GM19043 (cell line): ENCODE measurements around the gene EML4.
A peak's percentile ranks its signal among the peaks of the same experiment; 100 is the strongest.
"Not testable (repeated sequence)": the region's sequence is repeated elsewhere in the genome, so short reads cannot be mapped to it uniquely, and the experiment has no call there.

ENCODE experiments used
- ATAC-seq: cut with Tn5 transposase; IDR thresholded peaks from one replicate; pipeline ENCODE4 v1.9.1; 2021; ENCODE audit warnings: low read depth; ENCODE audit not compliant: unreplicated experiment

Gene EML4

GRCh38 chr2:42248846-42249245 lies 79.7 kb downstream of the EML4 start:
- ATAC-seq = no peak

GRCh38 chr2:42249284-42249683 lies 80.1 kb downstream of the EML4 start:
- ATAC-seq = no peak

GRCh38 chr2:42249887-42250286 lies 80.7 kb downstream of the EML4 start:
- ATAC-seq = no peak

- no peak for ATAC-seq
These were observed 81.8 kb downstream of the EML4 start for GRCh38 chr2:42250925-42251324.

DNA sequence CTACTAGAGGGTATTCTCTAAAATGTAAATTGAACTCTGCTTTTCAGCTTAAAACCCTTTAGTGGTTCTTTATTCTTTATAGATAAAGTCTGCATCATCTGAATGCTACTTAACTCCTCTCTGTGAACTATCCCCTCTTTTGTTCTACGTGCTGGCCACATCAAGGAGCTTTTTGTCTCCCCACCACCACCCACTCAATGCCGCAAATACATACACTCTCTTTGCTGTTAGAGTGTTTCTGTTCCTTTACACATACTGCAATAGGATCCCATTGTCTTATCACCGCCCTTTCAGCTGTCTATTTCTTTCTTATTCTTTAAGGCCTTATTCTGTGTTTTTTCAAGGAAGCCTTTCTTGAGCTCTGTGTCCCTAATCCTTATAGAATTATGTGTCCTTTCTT lies 83.3 kb downstream of the EML4 start:
- ATAC-seq = no peak

- no peak for ATAC-seq
These were observed 85.2 kb downstream of the EML4 start for GRCh38 chr2:42254186-42254895.

DNA sequence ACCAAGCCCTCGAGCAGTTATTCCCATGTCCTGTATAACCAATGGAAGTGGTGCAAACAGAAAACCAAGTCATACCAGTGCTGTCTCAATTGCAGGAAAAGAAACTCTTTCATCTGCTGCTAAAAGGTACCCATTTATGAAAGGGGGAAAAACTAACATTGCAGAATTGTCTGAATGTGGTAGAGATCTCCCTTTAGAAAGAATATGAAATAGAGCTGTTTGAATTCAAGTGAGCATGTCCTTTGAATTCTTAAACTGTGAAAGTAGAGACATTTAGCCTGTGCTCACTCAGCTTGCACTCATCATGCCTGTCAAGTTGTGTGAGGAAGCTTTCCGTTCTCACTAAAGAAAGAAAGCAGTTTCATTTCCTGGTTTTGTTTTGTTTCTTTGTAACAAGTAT lies 87.4 kb downstream of the EML4 start:
- ATAC-seq = peak; percentile 80

DNA sequence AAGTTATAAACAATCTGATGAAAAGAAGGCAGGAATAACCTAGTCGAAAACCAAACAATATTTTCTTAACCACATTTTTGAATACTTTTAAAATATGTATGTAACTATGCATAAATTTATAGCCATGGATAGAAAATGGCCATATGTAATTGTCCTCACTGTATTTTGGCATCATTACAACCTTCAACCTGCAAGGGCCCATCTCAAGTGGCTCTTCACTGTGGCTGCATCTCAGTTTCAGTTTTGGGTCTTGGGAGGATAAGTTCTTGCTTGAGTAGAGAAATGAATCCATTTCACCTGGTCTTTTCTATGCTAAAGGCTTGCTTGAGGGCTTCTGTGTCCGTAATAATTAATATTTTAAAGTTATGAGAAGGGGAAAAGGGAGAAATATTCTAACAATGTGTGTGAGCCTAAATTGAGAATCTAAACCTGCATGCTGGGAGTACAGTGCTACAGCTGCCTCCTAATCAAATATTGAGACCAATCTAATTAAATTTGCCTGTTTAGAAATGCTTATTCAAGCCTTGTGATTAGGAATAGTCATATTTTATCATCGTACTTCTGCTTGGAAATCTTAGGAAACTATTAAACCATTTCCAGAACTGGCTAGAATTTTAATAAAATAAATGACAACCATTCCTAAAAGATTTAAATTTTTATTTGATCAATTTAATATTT lies 92.5 kb downstream of the EML4 start:
- no peak for ATAC-seq

DNA sequence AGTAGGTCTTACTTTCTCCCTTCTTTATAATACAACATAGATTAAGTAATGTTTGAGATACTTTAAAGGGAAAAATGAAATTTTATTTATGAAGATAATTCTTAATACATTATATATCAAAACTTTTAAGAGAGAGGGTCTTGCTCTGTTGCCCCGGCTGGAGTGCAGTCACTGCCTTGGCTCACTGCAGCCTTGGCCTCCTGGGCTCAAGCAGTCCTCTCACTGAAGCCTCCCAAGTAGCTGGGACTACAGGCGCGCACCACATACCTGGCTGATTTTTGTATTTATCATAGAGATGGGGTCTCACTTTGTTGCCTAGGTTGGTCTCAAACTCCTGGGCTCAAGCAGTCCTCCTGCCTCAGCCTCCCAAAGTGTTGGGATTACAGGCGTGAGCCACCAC lies 97.1 kb downstream of the EML4 start:
- ATAC-seq = no peak

DNA sequence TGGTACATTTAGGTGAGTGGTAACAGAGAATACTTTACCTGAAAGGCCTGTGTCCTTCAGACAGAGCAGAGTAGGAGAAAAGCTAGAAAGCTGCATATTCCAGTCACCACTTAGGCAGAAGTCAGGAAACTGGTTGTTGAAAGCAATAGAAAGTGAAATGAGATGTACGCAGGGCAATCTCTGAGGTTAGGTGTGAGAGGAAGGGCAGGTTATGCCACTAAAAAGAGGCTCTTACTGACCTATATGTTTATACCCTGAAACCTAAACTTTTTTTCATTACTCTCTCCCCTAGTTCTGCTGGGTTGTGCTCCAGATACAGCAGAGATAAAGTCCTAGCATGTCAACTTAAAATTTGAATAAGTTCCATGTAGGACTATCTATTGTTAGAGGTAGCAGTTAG lies 98.4 kb downstream of the EML4 start:
- ATAC-seq = no peak

- ATAC-seq = no peak
These were observed 99.5 kb downstream of the EML4 start for GRCh38 chr2:42268528-42269151.

DNA sequence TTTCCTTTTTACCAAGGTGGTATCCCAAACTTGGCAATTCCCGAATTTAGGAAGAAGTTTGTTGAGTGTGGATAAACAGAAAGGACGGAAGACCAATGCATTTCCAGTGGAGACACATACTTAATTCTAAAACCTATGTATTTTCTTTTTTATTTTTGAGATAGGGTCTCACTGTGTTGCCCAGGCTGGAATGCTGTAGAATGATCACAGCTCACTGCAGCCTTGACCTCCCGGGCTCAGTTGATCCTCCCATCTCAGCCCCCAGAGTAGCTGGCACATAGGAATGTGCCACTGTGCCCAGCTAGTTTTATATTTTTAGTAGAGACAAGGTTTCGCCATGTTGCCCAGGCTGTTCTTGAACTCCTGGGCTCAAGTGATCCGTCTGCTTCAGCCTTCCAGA lies 101.6 kb downstream of the EML4 start:
- no peak for ATAC-seq

DNA sequence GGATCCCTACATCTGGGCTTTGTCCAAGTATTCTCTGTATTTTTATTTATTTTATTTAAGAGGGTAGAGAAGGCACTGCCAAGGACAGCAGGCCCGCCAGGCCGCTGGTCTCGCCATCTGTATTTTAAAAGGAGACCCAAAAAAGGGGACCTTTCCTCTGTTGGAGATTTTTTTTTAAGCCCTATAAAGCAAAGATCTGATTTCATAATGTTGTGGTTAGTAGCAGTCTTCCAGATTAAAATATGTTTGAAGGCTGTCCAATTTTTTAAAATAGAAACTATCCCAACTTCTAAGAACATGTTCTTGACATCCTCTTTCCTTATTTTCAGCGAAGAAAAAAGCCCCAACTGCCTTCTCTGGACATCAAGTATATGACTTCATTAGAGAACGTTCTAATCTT lies 102.1 kb downstream of the EML4 start:
- not testable (repeated sequence) for ATAC-seq

DNA sequence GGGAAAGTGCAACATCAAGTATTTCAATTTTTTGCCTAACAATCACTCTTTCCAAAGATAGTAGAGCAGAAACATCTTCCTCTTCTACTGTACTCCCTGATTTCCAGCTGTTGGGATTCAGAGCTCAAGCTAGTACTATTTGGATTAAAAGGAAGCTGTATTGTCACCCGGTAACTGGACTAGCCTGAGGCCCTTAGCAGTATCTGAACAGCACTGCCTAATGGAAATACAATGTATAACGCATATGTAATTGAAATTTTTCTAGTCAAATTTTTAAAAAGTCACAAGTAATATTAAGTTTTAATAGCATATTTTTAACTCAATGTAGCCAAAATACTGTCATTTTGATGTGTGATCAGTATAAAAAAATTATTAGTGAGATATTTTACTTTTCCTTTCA lies 105.7 kb downstream of the EML4 start:
- no peak for ATAC-seq

GRCh38 chr2:42281416-42282081 lies 112.4 kb downstream of the EML4 start:
- ATAC-seq = no peak

DNA sequence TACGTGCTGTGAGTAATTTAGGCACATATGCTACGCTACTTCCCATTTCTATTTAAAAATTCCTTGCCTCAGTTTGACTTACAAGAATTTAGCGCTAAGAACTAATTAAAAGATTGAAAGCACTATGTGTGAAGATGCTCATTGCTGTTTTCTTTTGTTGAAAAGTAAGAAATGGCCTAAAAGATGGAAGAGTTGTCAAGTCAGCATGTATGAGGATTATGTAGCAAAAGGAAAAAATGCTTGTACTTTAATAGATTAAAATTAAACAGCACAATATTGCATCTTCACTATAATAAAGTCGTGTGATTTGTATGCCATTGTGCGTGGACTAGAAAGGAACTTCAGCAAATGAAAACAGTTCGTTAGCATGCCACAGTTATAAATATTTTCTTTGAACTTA lies 114.9 kb downstream of the EML4 start:
- no peak for ATAC-seq

- ATAC-seq = no peak
These were observed 117.3 kb downstream of the EML4 start for GRCh38 chr2:42286268-42286946.

- no peak for ATAC-seq
These were observed 119.7 kb downstream of the EML4 start for GRCh38 chr2:42288811-42289210.

DNA sequence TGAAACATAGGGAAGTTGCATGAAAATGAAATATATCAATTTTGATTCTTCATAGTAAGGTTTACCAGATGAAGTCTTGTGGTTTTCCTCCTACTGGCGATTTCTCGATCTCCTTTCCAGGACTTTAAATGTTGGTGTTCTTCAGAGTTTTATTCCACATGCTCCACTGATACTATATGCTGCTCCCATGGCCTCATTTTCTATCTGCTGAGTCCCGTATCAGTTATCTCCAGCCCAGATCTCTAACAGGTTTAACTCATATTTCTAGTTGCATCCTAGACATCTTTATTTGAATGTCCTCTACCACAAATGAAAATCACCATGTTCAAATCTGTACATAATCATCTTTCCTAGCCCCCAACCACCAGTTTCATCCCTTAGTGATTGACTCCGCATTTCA lies 120.1 kb downstream of the EML4 start:
- no peak for ATAC-seq

DNA sequence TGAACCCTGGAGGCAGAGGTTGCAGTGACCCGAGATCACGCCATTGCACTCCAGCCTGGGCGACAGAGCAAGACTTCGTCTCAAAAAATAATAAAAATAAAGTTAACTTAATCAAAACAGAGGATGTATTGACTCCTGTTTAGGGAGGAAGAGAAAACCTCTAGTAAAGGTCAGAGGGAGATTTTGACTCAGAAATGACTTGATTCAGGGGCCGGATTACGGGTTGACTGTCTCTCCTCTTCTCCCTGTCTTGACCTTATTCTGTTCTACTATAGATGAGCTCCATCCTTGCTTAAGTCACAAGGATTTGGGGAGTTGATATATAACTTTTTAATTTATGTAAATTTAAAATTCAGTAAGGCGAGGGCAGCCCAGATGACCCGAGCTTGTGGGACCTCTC lies 120.9 kb downstream of the EML4 start:
- ATAC-seq = no peak

- no peak for ATAC-seq
These were observed 123.9 kb downstream of the EML4 start for GRCh38 chr2:42293019-42293418.
